Measurements from ENCODE around the gene CAMLG. TPM values are rescaled to one million over a fixed set of nuclear protein-coding genes. Genes with fewer than 3 reads are reported as not detected.

Gene CAMLG
- total and polyA plus RNA-seq, 9 of the 15 experiments (the other 6 are each of a cell fraction or from before 2014, with no cell fraction given), result 11.3 to 22.0 (median 16.3) TPM

GRCh38 chr5:134738133-134738962 lies at the start of gene CAMLG (continued):
- TF ChIP-seq KAT7 (CRISPR knock-in tag; IDR thresholded peaks at IDR 0.05; ENCODE audit: borderline replicate concordance) (0 out of 2 replicates have a peak, but pooled peaks have one; percentile 80), STAT5B (CRISPR knock-in tag; IDR thresholded peaks at IDR 0.05) (no peak), L3MBTL2 (IDR thresholded peaks at IDR 0.05) (peak; percentile 95), HIVEP1 (CRISPR knock-in tag; IDR thresholded peaks at IDR 0.05) (no peak), ID3 (CRISPR knock-in tag; IDR thresholded peaks at IDR 0.05) (no peak), ID3 (tag; IDR thresholded peaks at IDR 0.05) (no peak), ZNF778 (CRISPR knock-in tag; IDR thresholded peaks at IDR 0.05) (no peak), TFAP4 (CRISPR knock-in tag; IDR thresholded peaks at IDR 0.05; ENCODE audit: borderline replicate concordance) (peak; percentile 89), NFIC (IDR thresholded peaks at IDR 0.05) (peak; percentile 75), MBD2 (IDR thresholded peaks at IDR 0.05; ENCODE audit: borderline replicate concordance, low read depth) (peak; percentile 79; the same call in 1 of the 2 replicates), CGGBP1 (CRISPR knock-in tag; IDR thresholded peaks at IDR 0.05) (no peak), KAT2B (IDR thresholded peaks at IDR 0.05; ENCODE audit: low read depth, low read length) (no peak), SIN3B (IDR thresholded peaks at IDR 0.05; ENCODE audit: low read depth) (peak; percentile 70), MAFK (IDR thresholded peaks at IDR 0.05; ENCODE audit: low read length) (0 out of 2 replicates have a peak, but pooled peaks have one; percentile 8), NR0B1 (IDR thresholded peaks at IDR 0.05; ENCODE audit: partially characterized antibody) (no peak), STAT6 (CRISPR knock-in tag; IDR thresholded peaks at IDR 0.05) (peak; percentile 93; the same call in 1 of the 2 replicates), SMAD4 (CRISPR knock-in tag; conservative IDR thresholded peaks at IDR 0.05) (peak; percentile 62), HNRNPLL (IDR thresholded peaks at IDR 0.05; ENCODE audit: low read depth, low read length, poor library complexity, severe bottlenecking) (peak; percentile 19), ADNP (tag; IDR thresholded peaks at IDR 0.05) (no peak), NCOA2 (IDR thresholded peaks at IDR 0.05; ENCODE audit: partially characterized antibody in 2 of 2) (no peak), MAZ (CRISPR knock-in tag; conservative IDR thresholded peaks at IDR 0.05 in 1 of 2, IDR thresholded peaks at IDR 0.05 in 1 of 2) (peak; percentile 88 to 98), ZNF644 (tag; IDR thresholded peaks at IDR 0.05; ENCODE audit: low read depth) (peak; percentile 73), ZBTB17 (CRISPR knock-in tag; IDR thresholded peaks at IDR 0.05) (peak; percentile 78)

Data from K562 (cell line).